Skin of body (tissue), 3 donors: ENCODE results near the gene ZNF25. TPM values are rescaled to one million over a fixed set of nuclear protein-coding genes. Genes with fewer than 3 reads are reported as not detected.
"Not testable (repeated sequence)": the region's sequence is repeated elsewhere in the genome, so short reads cannot be mapped to it uniquely, and the experiment has no call there.

Source experiments
- DNase-seq: peaks from one replicate; lab custom pipeline; 2025; lab: John Stamatoyannopoulos, UW
- small RNA-seq: library from RNA; depleted of rRNA; stranded (forward); fragments of <200 nt; gene quantifications from one replicate; pipeline ENCODE3, GENCODE V24; 2014; ENCODE audit warnings: low replicate concordance
- total RNA-seq: library from RNA; depleted of rRNA; stranded (reverse); fragments of >200 nt; gene quantifications from one replicate; pipeline ENCODE4 v1.2.3, GENCODE V29; 2014

Gene ZNF25
- total RNA-seq, 1 donor from 2014 or later, result 17.7 TPM

DNA sequence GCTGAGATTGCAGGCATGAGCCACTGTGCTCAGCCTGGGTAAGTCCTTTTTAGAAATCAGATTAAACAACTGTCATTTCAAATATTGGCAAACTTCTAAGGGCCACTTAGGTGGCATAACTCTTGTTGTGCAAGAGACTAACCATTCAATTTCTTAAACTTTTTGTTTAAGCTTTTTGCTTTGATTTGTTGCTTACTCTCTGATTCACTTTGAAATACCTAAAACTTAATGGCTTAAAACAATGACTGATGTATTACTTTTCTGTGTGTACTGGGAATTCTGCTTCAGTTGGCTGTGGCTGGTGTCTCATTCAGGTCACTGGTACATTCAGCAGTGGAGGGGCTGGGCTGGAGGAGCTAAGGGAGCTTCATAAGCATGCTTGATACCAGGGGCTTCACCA lies 28.9 kb downstream of the ZNF25 start:
- DNase-seq, result no peak

- no peak for DNase-seq
Observed at GRCh38 chr10:37937864-37938263, 38.6 kb downstream of the ZNF25 start.

- no peak for DNase-seq
Observed at GRCh38 chr10:37934791-37935190, 41.7 kb downstream of the ZNF25 start.

- DNase-seq, result no peak
Observed at GRCh38 chr10:37930423-37930822, 46.0 kb downstream of the ZNF25 start.

- DNase-seq, result not testable (repeated sequence)
Observed at GRCh38 chr10:37908165-37908564, 68.3 kb downstream of the ZNF25 start.

- DNase-seq, result no peak
Observed at GRCh38 chr10:37906382-37906781, 70.1 kb downstream of the ZNF25 start.

Small RNA genes within 50 kb of the gene (small RNA-seq; reads per million reads assigned to genes)
- gene RF00019, result not detected

Other genes with a start within 250 kb of the ZNF25 start
- gene ZNF248, start 119.0 kb downstream of the ZNF25 start, total RNA-seq, result 17.9 TPM
- 26.4 TPM for gene ZNF33A, start 34.0 kb upstream of the ZNF25 start, total RNA-seq
- gene ZNF37A, start 117.7 kb upstream of the ZNF25 start, total RNA-seq, result 17.0 TPM